Uterus (tissue), 2 donors: ENCODE results near the gene ETS1.

ENCODE experiments used
- POLR2A ChIP-seq, 2 donors: fragments of 450-650 bp; IDR thresholded peaks; one replicate each; pipeline ENCODE4 v1.6.1; 2016; ENCODE audit warnings: antibody characterized with exemption in 2 of 2, mild to moderate bottlenecking in 1 of 2, moderate library complexity in 1 of 2
- TF ChIP-seq, protein P1 (sequence below), 4 experiments: fragments of 200-600 bp in 2 of 4; fragments of 450-650 bp in 2 of 4; sonication (generic) in 2 of 4; IDR thresholded peaks; one replicate each; pipeline ENCODE4 v1.5.1; 2016 to 2019; ENCODE audit warnings: antibody characterized with exemption in 4 of 4, mild to moderate bottlenecking in 2 of 4, moderate library complexity in 1 of 4

- TF ChIP-seq, protein P1, sequence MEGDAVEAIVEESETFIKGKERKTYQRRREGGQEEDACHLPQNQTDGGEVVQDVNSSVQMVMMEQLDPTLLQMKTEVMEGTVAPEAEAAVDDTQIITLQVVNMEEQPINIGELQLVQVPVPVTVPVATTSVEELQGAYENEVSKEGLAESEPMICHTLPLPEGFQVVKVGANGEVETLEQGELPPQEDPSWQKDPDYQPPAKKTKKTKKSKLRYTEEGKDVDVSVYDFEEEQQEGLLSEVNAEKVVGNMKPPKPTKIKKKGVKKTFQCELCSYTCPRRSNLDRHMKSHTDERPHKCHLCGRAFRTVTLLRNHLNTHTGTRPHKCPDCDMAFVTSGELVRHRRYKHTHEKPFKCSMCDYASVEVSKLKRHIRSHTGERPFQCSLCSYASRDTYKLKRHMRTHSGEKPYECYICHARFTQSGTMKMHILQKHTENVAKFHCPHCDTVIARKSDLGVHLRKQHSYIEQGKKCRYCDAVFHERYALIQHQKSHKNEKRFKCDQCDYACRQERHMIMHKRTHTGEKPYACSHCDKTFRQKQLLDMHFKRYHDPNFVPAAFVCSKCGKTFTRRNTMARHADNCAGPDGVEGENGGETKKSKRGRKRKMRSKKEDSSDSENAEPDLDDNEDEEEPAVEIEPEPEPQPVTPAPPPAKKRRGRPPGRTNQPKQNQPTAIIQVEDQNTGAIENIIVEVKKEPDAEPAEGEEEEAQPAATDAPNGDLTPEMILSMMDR (IDR thresholded peaks at IDR 0.05): no peak
- no peak for TF ChIP-seq POLR2A (IDR thresholded peaks at IDR 0.05)
Observed at GRCh38 chr11:128563308-128563707, 24.1 kb downstream of the ETS1 start.
